PC-3 (cell line): ENCODE results near the gene POLD1. TPM values are rescaled to one million over a fixed set of nuclear protein-coding genes. Genes with fewer than 3 reads are reported as not detected.

Experiments
- ATAC-seq: fragments of 200-7000 bp; cut with Tn5 transposase; 2 replicates; pipeline ENCODE4 v1.9.1; 2020; ENCODE audit warnings: mild to moderate bottlenecking, moderate library complexity
- BruUV-seq: library from RNA; stranded (reverse); fragments of 400-500 nt; replicated peaks from 2 replicates; lab custom pipeline; 2021; lab: Mats Ljungman, UMichigan
- CTCF ChIA-PET: fragments of 300-600 bp; sonication (Branson Sonifier 250); formaldehyde crosslinking; loops from one replicate; lab custom pipeline; 2022; ENCODE audit warnings: antibody characterized with exemption; lab: Charles Lee
- POLR2A ChIA-PET: fragments of 300-600 bp; sonication (Branson Sonifier 250); formaldehyde crosslinking; loops from one replicate; lab custom pipeline; 2022; ENCODE audit warnings: antibody characterized with exemption; ENCODE audit not compliant: unreplicated experiment; lab: Charles Lee
- DNase-seq: peaks from one replicate; pipeline ENCODE4 v3.0.0-alpha.2; 2015
- H2AFZ ChIP-seq: fragments of 300-600 bp; sonication (generic); 2 replicates; pipeline ENCODE4 v1.6.0; 2016; ENCODE audit warnings: antibody characterized with exemption, low read length
- H3F3A ChIP-seq: fragments of 300-600 bp; sonication (generic); one replicate; pipeline ENCODE4 v1.6.0; 2017; ENCODE audit warnings: antibody characterized with exemption, low read length, control low read depth, mild to moderate bottlenecking; ENCODE audit not compliant: unreplicated experiment
- H3K27ac ChIP-seq: fragments of 300-600 bp; sonication (generic); 2 replicates; pipeline ENCODE4 v1.5.1; 2016; ENCODE audit warnings: mild to moderate bottlenecking, low read length
- H3K27me3 ChIP-seq: fragments of 300-600 bp; sonication (generic); 2 replicates; pipeline ENCODE4 v1.6.1; 2016; ENCODE audit warnings: low read length, mixed read lengths
- H3K36me3 ChIP-seq: fragments of 300-600 bp; sonication (generic); 2 replicates; pipeline ENCODE4 v1.6.1; 2016; ENCODE audit warnings: low read depth, mixed run types, low read length, mixed read lengths
- H3K4me1 ChIP-seq: fragments of 300-600 bp; sonication (generic); 2 replicates; pipeline ENCODE4 v1.5.1; 2016; ENCODE audit warnings: low read length; ENCODE audit not compliant: insufficient read depth
- H3K4me2 ChIP-seq: fragments of 300-600 bp; sonication (generic); 2 replicates; pipeline ENCODE4 v1.6.0; 2016; ENCODE audit warnings: low read length
- H3K4me3 ChIP-seq: fragments of 300-600 bp; sonication (generic); 2 replicates; pipeline ENCODE4 v1.5.1; 2016; ENCODE audit warnings: mild to moderate bottlenecking, low read length, mixed read lengths
- H3K79me2 ChIP-seq: fragments of 300-600 bp; sonication (generic); 2 replicates; pipeline ENCODE4 v1.6.1; 2017; ENCODE audit warnings: low read length, mixed read lengths
- H3K9ac ChIP-seq: fragments of 300-600 bp; sonication (generic); 2 replicates; pipeline ENCODE4 v1.6.0; 2016; ENCODE audit warnings: mild to moderate bottlenecking, low read length
- H3K9me2 ChIP-seq: fragments of 300-600 bp; sonication (generic); replicated peaks from 2 replicates; pipeline ENCODE4 v1.6.1; 2016; ENCODE audit warnings: mixed run types, low read length, mixed read lengths
- H3K9me3 ChIP-seq: fragments of 300-600 bp; sonication (generic); 2 replicates; pipeline ENCODE4 v1.6.1; 2016; ENCODE audit warnings: low read length, mixed read lengths
- H4K20me1 ChIP-seq: fragments of 300-600 bp; sonication (generic); 2 replicates; pipeline ENCODE4 v1.6.1; 2016; ENCODE audit warnings: low read length, mixed read lengths
- CTCF ChIP-seq: fragments of 300-600 bp; sonication (generic); conservative IDR thresholded peaks from 2 replicates; pipeline ENCODE4 v1.5.1; 2017; ENCODE audit warnings: antibody characterized with exemption, low read depth, mild to moderate bottlenecking, low read length
- EZH2 ChIP-seq: fragments of 300-600 bp; sonication (generic); IDR thresholded peaks from one replicate; pipeline ENCODE4 v1.6.1; 2017; ENCODE audit warnings: antibody characterized with exemption, mild to moderate bottlenecking, low read length; ENCODE audit not compliant: unreplicated experiment
- EZH2phosphoT487 ChIP-seq: fragments of 300-600 bp; sonication (generic); IDR thresholded peaks from 2 replicates; pipeline ENCODE4 v1.6.1; 2018; ENCODE audit warnings: mild to moderate bottlenecking, antibody characterized with exemption, low read length, borderline replicate concordance
- intact Hi-C: fragments of 100-400 bp; cut with micrococcal nuclease; formaldehyde crosslinking; loops from 2 replicates; pipeline ENCODE4 v1.9.0; 2023
- total RNA-seq: library from RNA; depleted of rRNA; stranded (reverse); fragments of >200 nt; gene quantifications from 2 replicates; pipeline ENCODE4 v1.2.3, GENCODE V29; 2014

Gene POLD1
- total RNA-seq, 1 experiment from 2014 or later = 165 TPM

- Histone ChIP-seq H3K4me2 (no peak overlapping the region), H2AFZ (no peak overlapping the region), H3K9me2 (no peaks in the 10 kb centered on the region), H3K27me3 (no peaks in the 10 kb centered on the region), H3K9me3 (no peaks in the 10 kb centered on the region), H3K79me2 (no peaks in the 10 kb centered on the region), H3K4me3 (no peak overlapping the region), H3F3A (no peaks in the 10 kb centered on the region), H3K9ac (no peak overlapping the region), H3K27ac (no peak overlapping the region), H3K36me3 (peaks cover 26% of the 10 kb centered on the region), H4K20me1 (no peaks in the 10 kb centered on the region), H3K4me1 (no peaks in the 10 kb centered on the region)
- intact Hi-C loops = no loop called here
- TF ChIP-seq EZH2 (no peak), CTCF (peak; percentile 37; the same call in 1 of the 2 replicates)
- CTCF ChIA-PET = no interaction called here
- POLR2A ChIA-PET = no interaction called here
- ATAC-seq = no peak
- no peak for DNase-seq
- no TSS peak for BruUV-seq
Observed at GRCh38 chr19:50401605-50402450, 17.7 kb downstream of the POLD1 start.

GRCh38 chr19:50402544-50403301, 18.6 kb downstream of the POLD1 start:
- H3K4me3 ChIP-seq = no peak overlapping the region
- BruUV-seq = no TSS peak
- H3K27ac ChIP-seq = no peak overlapping the region
- no peak overlapping the region for H3K9ac ChIP-seq
- no peaks in the 10 kb centered on the region for H4K20me1 ChIP-seq
- H3K4me1 ChIP-seq = no peaks in the 10 kb centered on the region
- POLR2A ChIA-PET = no interaction called here
- H3K79me2 ChIP-seq = no peaks in the 10 kb centered on the region
- no peak overlapping the region for H3K4me2 ChIP-seq
- no peaks in the 10 kb centered on the region for H3K27me3 ChIP-seq
- H3F3A ChIP-seq = no peaks in the 10 kb centered on the region
- intact Hi-C loops = no loop called here
- CTCF ChIA-PET = no interaction called here
- H2AFZ ChIP-seq = no peak overlapping the region
- no peaks in the 10 kb centered on the region for H3K9me3 ChIP-seq
- H3K36me3 ChIP-seq = peaks cover 29% of the 10 kb centered on the region
- H3K9me2 ChIP-seq = no peaks in the 10 kb centered on the region
- no peak for TF ChIP-seq EZH2phosphoT487
- TF ChIP-seq CTCF = no peak
- no peak for TF ChIP-seq EZH2
- no peak for DNase-seq
- no peak for ATAC-seq
